ENCODE measurements around the gene PCIF1.
"Not testable (repeated sequence)": the region's sequence is repeated elsewhere in the genome, so short reads cannot be mapped to it uniquely, and the experiment has no call there.

The PCIF1 gene

GRCh38 chr20:45948742-45949541 lies 14.5 kb downstream of the PCIF1 start:
- no peak for DNase-seq

GRCh38 chr20:45949542-45950329 lies 15.3 kb downstream of the PCIF1 start:
- DNase-seq: no peak

GRCh38 chr20:45950330-45950646 lies 15.8 kb downstream of the PCIF1 start:
- no peak for DNase-seq

GRCh38 chr20:45951925-45952834 lies 17.7 kb downstream of the PCIF1 start:
- DNase-seq: no peak

- no peak for DNase-seq
These were observed 18.4 kb downstream of the PCIF1 start for GRCh38 chr20:45952861-45953260.

GRCh38 chr20:45953672-45954071 lies 19.2 kb downstream of the PCIF1 start:
- no peak for DNase-seq

GRCh38 chr20:45956326-45956725 lies 21.8 kb downstream of the PCIF1 start:
- not testable (repeated sequence) for DNase-seq

- no peak for DNase-seq
These were observed 22.8 kb downstream of the PCIF1 start for GRCh38 chr20:45957021-45957941.

GRCh38 chr20:45958593-45958992 lies 24.1 kb downstream of the PCIF1 start:
- DNase-seq: no peak

- DNase-seq: no peak
These were observed 24.6 kb downstream of the PCIF1 start for GRCh38 chr20:45959126-45959525.

GRCh38 chr20:45959956-45960630 lies 25.6 kb downstream of the PCIF1 start:
- DNase-seq: no peak

GRCh38 chr20:45962031-45962755 lies 27.7 kb downstream of the PCIF1 start:
- no peak for DNase-seq

GRCh38 chr20:45963059-45964005 lies 28.8 kb downstream of the PCIF1 start:
- no peak for DNase-seq

- DNase-seq: no peak
These were observed 29.5 kb downstream of the PCIF1 start for GRCh38 chr20:45964006-45964400.

GRCh38 chr20:45965169-45966002 lies 30.9 kb downstream of the PCIF1 start:
- DNase-seq: no peak

- no peak for DNase-seq
These were observed 33.1 kb downstream of the PCIF1 start for GRCh38 chr20:45967551-45968080.

GRCh38 chr20:45968081-45968671 lies 33.7 kb downstream of the PCIF1 start:
- DNase-seq: no peak
